HG03060 (cell line): ENCODE data around the gene MAN1C1.

Experiments
- ATAC-seq: cut with Tn5 transposase; IDR thresholded peaks from one replicate; pipeline ENCODE4 v1.9.1; 2021; ENCODE audit warnings: low read depth, moderate number of reproducible peaks; ENCODE audit not compliant: unreplicated experiment

MAN1C1 gene

DNA sequence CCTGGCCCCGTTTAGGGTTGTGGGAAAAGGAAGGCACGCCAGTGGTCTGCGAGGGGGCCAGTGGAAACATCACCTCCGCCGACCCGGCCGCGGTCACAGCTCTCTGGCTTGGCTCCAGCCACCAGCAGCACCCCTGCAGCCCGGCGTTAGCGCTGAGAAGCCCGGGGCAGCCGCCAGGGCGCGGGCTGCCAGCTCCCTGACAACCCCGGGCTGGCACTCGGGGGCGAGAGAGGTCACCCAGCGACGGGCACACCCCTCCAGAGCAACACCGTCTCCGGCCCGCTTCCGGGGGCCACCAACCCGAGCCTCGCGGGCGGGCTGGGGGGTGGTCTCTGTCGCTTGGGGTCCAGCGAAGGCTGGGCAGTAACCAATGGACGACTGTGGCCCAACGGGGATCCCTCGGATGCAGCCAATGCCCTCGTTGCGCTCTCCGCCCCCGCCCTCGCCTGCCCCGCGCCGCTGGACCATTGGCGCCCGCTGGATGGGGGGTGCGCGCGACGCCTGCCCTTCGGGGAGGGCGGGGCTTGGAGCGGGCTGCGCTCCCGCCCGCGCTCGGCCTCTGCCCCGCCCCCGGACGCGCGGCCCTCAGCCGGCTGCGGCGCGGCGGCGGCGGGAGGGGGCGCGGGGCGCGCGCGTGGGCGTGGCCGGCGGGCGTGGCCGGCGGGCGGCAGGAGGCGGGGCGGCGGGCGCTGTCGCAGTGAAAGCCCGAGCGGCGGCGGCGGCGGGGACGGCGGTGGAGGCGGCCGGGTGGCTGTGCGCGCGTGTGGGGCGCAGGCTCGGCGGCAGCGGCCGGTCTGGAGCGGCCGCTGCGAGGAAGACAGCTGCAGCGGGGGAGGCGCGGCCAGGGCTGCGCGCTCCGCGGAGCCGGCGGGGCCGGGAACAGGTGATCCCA, at the start of gene MAN1C1:
Gene MAN1C1 (plus strand): TSS at position 697 of the 892 bp plus-strand sequence. CDS start 1,007 bp downstream, outside the sequence.
- ATAC-seq: no peak

DNA sequence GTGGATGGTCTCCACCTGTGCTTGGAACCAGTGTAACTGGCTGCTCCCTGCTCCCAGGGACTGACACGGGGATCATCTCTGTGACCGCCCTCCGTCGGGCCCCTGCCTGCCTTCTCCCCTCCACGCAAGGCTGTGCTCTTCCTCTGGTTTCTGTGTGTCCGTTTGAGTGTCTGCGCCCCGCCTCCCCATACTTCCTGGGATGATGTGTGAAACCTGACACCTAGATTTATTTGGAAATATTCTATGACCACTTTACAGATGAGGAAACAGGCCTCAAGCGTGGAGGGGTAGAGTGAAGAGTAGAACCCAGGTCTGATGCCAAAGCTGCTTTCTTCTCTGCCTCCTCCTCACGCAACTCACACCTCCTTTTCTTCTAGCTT, 48.9 kb upstream of the MAN1C1 start:
- ATAC-seq: no peak

DNA sequence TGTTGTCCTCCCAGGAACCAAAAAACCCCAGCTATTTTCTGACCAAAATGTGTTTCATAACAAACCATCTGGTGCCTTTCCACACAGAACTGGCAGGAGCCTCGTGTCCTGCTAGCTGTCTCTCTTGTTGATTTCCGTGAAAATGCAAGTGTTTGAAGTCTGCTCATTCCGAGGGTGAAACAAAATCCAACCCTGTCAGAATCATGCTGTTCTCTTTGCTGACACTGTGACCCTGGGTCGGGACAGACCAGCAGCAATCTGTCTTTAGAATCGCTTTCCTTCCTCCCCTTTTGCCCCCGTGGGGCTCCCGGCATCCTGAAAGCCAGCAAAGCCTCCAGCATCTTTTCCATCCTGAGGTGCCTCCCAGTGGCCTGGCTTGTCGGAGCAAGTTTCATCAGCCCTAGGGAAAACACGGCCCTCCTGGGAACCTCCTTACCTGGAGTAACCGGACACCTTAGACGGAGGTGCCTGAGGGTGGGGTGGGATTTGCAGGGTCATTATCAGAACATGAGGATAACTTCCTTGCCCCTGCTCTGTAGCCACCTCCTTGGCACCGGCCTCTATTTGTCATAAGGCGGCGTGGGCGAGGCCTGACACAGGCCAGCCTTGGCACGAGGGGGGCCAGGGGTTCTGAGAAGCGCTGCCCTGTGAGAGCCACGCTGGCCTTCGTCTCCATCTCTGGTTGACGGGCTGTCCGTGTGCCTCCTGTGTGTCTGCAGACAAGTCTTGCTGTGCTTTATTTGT, 48.3 kb upstream of the MAN1C1 start:
- ATAC-seq: no peak

DNA sequence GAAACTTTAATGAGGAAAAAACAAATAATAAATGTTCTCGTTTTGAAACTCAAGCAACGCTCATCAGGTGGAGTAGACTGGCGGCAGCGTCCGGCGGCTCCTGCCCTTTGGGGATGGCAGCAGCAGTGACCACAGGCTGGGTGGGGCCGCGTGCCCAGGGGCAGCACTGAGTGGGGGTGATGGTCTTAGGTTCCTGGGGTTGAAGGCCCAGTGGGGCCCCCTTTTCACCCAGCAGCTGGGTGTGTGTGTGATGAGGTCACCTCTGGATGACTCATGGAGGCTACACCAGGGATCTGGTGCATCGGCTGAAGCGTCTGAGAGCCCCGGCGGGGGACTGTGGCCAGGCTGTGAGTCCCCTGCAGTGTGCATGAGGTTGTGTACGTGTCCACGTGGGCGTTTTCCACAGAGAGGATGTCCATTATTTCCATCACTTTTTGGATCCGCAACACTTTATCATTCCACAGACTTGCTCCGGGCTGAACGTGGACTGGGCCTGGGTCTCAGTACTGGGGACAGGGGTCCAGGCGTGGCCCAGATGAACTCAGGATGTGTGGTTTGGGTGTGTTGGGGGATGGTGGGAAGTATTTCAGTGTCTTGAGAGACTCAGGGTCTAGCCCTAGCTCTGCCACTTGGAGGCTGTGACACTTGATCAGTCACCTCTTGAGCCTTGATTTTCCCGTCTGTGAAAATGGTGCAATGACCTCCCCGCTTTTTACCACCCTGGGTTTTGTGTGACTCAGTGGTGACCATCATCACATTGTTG, 47.6 kb upstream of the MAN1C1 start:
- ATAC-seq: no peak

DNA sequence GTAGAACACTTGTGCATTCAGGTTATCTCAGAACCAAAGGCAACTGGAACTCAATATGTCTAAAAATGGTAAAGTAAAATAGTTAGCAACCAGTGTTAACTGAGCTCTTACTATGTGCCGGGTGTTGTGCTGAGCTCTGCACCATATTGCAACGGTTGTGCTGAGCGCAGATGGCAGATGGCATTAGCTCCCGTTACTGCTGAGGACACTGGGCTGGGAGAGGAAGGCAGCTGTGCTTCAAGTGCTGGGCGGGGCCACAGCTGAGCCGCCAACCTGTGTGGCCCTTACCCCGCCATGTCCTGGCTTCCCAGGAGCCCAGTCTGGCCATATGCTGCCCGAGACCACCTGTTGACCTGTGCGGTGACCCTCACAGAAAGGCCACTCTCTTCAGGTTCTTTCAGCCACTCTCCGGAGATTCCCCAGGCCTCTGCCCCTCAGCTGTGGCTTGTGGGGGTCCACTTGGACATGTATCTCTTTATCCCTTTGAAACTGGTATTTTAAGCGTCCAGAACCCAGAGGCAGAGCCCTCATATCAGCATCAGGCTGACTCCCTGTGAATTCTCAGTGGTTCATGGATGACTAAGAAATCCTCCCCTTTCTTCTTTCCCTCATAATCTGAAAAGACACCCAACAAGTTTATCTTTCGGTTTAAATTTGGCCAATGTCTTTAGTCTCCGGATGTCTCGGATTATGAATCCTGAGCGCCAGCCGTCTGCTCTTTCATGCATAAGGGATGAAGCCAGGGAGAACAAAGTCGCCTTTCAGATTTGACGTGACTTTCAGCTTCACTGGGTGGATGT, 46.8 kb upstream of the MAN1C1 start:
- ATAC-seq: no peak

DNA sequence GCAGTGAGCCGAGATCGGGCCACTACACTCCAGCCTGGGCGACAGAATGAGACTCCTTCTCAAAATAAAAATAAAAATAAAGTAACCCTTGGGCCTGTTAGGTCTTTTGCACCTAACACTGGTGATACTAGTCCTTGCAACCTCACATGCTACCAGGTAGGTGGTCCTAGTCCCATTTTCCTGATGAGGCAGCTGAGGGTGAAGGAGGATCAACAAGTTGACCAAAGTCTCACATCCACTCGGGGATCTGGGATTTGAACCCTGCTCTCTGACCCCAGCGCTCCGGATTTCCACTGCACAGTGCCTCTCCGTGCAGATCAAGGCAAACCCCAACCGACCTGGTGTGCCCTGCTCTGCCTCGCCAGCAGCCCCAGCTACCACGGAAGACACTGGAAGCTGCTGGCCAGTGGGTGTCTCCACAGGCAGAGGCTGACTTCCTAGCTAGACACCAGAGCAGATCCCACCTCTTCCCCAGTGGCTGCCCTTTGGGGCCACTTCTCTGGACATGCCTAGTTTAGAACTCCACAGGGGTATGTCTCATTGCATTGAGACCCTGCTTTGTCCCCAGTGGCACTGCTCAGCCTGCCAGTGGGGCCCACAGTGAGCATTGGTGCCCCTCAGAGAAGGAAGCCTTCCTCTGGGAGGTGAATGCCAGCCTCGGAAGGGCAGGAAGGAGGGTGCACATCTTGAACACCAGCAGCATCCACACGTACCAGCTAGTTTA, 45.6 kb upstream of the MAN1C1 start:
- ATAC-seq: no peak

DNA sequence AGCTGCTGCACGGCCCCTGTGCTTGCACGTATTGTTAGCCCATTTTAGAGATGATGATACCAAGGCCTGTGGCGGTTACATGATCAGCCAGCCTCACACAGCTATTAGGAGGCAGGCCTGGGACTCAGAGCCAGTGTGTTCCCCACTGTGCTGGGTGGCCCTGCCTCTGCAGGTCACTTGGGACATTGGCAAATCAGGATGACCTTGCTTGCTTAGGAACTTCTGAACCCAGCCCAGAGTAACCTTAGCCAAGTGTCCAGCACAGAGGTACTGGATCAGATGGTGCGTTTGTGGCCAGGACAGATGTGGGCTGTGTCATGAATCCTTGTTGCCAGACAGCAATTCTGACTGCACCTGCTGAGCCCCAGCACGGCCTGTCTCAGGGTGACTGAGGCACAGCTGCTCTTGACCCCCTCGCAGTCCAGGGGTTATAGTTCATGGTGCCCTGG, 45.0 kb upstream of the MAN1C1 start:
- ATAC-seq: no peak

DNA sequence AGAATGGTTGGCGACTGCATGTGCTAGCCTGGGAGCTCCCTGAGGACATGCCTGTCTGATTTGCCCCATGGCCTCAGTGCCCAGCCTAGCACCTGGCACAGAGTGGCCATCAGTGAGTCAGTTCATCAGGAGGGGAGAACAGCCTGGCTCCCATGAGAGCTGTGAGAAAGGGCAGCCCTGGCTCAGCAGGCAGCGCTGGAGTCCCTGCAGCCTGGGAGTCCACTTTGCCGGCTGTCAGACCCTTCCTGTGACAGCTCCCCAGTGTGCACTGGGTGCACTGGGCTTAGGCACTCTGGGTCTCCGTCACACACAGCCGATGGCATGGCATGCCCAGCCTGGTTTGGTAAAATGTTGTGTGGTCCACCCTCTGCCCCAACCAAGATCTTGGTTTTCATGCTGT, 44.5 kb upstream of the MAN1C1 start:
- ATAC-seq: no peak

DNA sequence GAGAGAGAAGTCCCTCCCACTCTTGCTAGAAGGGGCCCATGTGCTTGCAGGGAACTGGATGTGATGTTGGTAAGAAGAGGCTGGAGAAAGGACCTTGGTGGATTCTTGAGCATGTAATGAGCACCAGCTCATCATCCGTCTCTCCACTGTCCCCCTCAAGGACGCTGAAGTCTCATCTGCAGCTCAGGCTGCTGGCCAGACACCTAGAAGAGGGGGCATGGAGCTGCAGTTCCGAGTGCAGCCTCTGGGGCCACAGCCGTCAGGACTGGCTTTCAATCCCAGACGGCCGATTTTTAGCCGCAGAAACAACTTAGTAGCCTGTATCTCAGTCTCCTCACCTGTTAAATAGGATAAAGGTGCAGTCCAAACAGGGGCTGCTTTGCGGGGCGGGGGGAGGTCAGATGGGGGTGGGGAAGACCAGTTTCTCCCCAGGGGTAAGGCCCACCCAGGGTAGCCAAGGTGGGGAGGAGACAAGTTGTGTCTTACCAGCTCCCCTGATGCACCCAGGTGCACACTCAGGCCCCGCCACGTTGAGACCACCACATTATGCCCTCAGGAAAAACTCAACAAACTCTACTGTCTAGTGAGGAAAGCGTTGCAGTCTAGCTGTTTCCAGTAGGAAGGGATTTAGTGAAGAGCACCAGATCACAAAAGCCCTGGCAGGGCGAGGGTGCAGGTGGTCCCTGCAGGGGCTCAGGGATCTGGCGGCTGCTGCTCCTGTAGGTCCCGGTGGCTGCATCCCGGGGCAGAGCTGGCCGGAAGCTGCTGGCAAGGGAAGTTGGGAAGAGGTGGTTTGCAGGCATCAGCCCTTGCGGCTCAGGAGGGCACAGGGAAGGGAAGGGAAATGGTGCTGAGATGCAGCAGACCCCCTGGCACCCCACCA, 43.6 kb upstream of the MAN1C1 start:
- no peak for ATAC-seq

DNA sequence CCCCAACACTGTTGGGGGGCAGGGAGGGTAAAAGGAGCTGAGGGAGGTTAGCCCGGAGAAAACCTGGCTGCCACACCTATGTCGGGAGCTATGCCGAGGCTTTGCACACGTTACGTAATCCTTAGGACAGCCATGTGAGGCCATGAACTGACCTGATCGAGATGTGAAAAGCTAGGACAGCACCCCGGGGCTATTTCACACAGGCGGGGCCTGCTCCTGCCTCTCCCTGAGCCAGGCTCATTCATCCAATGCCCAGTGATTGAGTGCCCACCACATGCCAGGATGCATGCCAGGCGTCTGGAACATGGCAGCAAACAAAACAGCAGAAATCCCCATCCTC, 43.0 kb upstream of the MAN1C1 start:
- ATAC-seq: no peak

DNA sequence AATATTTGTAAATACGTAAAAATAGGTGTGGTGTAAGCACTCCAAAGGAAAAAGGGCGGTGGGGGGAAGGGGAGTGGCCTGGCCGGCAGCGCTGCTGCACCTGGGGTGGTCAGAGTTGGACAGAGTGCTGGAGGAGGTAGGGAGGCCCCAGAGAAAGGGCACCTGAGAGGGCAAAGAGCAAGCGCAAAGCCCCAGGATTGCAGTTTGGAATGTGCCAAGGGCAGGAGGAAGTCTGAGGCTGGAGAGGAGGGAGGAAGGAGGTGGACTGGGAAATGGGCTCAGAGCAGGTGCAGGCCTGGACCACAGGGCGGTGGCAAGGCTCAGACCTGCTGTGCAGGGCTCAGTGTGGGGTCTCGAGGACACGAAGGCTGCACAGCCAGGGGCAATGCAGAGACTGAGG, 42.6 kb upstream of the MAN1C1 start:
- ATAC-seq: no peak

DNA sequence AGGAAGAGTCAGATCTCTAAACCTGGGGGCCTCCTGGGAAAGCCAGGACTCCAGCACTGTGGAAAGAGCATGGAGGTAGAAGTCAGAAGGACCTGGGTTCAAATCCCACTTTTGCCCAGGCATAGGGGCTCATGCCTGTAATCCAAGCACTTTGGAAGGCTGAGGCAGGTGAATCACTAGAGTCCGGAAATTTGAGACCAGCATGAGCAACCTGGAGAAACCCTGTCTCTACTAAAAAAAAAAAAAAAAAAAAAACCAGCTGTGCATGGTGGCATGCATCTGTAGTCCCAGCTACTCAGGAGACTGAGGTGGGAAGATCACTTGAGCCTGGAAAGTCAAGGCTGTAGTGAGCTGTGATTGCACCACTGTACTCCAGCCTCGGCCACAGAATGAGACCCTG, 41.4 kb upstream of the MAN1C1 start:
- ATAC-seq: no peak

DNA sequence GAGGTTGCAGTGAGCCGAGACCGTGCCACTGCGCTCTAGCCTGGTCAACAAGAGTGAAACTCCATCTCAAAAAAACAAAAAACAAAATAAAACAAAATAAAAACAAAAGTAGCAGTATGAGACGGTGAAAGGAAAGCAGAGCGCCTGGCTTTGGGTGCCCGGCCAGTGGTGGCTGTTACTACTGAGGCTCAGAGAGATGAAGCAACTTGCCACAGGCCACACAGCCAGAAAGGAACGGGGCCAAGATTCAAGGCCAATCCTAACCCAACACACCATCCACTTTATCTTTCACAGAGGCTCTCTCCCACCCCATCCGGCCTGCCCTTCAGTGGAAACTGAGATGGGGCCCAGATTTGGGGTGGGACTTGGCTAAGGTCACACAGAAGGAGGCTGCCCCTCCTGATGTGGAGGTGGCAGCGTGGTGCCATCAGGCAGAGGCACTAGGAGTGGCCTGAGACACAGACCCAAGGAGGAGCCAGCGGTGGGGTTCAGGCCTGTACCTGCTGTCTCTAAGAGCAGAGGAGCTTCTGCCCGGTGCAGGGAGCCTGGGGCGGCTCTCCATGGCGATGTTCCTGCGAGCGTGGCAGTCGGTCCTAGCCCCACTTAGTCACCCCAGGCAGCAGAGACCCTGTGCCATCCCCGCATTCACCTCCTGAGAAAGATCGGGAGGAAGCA, 40.0 kb upstream of the MAN1C1 start:
- no peak for ATAC-seq

DNA sequence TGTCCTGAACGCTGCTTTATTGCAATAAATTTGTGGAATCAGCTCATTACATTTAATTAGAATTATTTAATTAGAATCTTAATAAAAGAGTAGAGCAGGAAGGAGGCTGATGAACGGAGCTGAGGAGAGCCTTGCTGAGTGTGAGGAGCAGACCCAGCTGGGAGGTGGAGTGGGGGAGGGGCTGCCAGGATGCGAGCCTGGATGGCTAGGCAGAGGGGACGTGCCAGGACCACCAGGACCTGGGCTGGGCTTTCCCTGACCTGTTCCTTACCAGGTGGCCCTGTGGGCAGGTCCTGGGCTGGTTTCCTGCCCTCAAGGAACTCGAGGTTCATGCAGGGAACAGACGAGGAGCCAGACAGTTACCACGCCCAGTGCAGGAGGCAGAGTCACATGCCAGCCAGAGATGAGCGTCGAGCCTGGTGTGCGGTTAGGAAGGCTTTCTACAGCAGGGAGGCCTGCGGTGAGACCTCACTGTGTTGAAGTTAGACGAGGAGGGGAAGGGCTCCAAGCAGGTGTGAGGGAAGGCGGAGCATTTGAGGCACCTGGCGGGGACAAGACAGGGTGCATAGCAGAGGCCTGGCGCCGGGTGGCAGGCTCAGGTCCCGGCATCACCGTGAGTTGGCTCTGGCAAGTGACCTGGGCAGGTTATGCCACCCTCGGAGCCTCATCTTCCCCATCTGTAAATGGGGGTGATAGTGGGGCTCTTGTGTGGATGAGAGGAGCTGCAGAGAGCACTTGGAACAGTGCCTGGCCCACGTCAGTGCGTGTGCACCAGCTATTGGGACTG, 39.3 kb upstream of the MAN1C1 start:
- no peak for ATAC-seq

DNA sequence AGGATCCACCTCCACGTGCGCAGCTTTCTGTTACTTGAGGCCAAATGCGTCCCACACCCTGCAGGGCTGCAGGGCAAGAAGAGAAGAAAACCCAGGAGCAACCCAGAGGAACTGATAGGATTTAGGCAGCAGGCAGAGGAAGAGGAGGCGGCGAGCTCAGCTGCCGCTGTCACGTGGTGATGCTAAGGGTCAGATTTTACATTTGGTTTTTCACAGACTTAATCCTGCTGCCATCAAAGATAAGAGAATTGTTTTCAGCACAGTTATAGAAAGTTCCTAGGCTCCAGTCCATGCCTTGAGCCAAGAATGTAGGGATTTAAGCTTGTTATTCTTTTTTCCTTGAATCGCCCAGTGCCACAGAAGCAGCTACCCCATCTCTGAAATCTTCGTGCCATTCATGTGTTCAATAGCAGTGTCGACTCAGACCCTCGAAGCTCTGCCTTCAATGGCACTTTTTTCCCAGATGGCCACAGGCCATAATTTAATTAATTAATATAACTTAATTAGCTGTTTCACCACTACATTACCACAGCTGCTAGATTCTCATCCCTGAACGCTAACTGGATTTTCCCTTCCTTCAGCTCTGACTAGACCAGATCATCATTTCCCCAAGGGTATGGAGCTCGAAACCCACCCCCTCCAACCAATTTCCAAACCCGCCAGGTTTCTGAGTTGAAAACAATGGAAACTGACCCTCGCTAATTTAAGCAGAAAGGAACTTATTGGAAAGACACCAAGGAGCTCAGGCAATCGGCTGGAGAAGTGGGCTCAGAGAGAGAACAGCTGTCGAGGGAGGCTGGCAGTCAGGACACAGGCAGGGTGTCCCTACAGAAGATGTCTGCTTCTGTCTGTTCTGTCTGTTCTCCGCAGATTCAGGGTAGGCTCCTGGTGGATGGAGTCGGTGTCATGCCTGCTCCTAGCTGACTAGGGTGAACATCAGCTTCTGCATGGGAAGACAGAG, 37.0 kb upstream of the MAN1C1 start:
- ATAC-seq: no peak

DNA sequence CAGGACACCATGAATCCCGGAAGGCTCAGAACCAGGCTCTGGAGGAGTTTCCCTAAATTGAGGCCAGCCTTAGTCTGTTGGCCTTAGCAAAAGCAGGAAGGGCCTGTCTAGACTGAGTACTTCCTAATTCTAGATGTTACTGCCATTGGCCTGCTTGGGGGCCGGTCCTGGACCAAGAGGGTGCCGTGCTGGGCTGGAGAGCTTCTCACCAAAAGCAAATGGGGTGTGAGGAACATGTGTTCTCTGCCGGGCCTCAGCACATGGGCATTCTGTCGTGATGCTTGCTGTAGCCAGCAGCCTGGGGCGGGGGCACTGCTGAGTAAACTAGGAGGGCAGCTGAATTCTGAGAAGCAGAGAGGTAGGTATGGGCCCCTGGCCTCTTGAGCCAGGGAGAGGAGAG, 35.7 kb upstream of the MAN1C1 start:
- no peak for ATAC-seq
